Stimulated activated CD4-positive, alpha-beta T cell treated with anti-CD3 and anti-CD28 coated beads, TNF-alpha, amount 100 ng/mL, for 1 hour (primary cell): Measurements from ENCODE around the gene CDKN3.
"Not testable (repeated sequence)": the region's sequence is repeated elsewhere in the genome, so short reads cannot be mapped to it uniquely, and the experiment has no call there.

ENCODE experiments used
- DNase-seq, 3 donors: peaks; one replicate each; pipeline ENCODE4 v3.0.0-alpha.2; 2020; ENCODE audit warnings: low read depth in 3 of 3, low spot score in 1 of 3

CDKN3 gene

DNA sequence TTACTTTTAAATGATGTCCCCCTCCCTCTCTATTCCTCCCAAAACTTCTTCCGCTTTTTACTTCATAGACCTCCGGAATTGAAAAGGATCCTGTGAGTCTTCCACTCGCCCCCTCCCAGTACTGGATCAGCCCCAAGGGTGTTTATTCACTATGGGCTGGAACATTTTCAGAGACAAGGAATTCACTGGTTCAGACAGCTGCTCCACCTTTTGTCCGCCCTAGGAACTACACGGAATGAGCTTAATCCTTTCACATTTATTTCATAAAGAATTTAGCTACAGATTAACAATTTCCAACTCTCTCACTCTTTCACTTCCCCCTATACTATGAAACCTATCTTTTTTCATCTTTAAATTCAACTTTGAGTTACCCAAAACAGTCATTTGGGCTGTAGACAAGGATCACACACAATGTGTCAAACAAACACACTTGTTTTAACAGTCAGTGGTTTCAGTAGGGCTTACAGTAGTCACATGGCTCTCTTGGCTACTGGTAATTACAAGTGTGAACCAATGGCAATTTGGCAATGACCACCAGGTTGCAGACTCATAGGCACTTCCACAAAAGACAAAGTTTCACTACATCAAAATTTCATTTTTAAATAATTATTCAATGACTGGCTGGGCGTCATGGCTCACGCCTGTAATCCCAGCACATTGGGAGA lies 23.8 kb downstream of the CDKN3 start:
- DNase-seq, result no peak

DNA sequence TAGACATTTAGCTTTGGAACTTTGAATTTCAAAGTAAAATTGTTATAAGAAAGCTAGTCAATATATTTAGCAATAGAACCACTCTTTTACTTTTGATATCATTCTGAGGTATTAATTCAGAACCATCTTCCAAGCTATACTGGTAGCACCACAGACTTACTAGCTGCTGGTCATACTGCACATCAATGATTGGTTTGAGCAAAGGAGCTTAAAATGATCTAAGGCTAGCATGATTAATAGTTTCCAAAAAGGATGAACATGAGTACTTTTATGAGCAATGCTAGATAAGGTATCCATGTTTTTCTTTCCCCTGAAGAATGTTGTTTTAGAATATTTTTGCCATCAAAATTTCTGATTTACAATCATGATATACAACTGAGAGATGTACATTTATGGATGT lies 27.2 kb downstream of the CDKN3 start:
- DNase-seq, result no peak

DNA sequence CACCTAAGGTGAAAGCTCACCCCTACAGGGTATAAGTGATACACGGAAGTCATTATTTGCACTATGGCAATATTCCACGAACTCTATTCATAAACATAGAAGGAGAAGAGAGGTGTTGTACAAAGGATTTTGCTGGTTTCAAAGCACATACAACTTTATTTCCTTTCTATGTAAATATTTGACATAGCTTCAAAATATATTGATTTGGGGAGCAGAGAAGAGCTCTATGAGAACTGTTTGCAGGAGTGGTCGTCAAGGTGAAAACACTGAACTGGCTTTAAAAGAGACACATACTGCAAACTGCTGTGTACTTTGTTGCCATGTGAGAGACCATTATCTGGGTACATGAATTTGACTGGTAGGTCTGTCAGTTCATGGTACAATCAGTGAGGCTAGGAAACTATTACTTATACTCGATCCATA lies 27.7 kb downstream of the CDKN3 start:
- no peak for DNase-seq

DNA sequence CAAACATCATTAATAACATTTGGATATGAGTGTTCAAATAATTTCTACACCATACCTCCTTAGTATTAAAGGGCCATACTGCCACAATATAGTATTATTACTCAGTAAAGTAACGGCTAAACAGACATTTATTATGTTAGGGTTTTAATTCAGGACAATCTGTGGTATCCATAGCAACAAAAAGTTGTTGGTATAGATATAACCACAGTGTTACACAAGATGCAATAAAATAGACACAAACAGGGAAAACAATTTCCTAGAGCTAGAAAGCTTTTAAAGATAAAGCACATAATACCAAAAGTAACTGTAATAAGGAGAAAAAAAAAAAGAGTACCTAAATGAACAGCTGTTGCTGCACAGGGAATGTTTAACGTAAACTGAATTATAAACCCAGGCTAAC lies 28.3 kb downstream of the CDKN3 start:
- DNase-seq, result no peak

DNA sequence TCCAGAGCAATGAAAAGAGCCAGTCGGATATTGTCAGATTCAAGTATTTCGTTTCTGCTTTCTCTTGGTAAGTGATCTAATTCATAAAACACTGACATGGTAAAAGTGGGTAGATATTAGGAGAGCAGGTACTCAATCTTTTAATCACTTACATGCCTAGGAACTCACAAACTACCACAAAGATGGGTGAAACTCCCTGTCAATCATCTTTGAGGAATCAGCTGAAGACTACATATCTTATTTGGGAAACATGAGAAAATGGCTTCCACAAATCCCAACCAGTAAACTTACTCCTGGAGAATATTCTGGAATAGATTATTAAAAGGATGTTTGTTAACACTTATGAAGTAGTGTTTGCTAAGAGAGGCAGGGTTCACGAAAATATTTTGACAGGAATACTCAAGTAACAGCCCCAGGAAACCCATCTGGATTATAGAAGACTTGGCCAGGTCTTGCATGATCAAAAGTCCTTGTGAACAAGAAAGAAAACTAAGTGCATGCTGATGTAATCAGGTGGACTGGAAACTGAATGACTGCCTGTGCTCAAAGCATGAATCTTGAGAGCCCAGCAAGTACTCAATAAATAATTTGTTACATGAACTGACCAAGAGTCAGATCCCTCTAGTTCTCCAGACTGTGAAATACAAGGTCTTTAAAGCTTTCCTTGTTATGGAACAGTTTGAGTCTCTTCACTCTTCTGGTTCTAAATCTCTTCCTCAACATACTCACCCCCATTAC lies 28.9 kb downstream of the CDKN3 start:
- DNase-seq, result no peak

DNA sequence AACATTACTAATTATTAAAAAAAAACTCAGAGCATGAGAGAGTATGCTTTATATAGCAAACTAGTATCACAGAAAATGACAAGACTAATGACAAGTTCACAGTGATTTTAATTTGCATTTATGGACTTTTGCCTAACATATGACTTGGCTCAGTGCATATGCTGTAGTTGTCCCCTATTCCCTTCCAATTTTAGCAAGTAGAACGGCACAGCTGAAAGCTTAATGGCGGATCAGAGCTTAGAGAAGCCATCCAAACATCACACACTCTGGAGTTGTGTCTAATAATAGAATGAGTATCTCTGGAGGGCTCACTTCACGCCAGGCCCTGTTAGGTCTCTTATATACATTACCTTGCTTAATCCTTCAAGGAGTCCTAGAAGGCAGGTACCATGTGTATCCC lies 31.1 kb downstream of the CDKN3 start:
- no peak for DNase-seq

DNA sequence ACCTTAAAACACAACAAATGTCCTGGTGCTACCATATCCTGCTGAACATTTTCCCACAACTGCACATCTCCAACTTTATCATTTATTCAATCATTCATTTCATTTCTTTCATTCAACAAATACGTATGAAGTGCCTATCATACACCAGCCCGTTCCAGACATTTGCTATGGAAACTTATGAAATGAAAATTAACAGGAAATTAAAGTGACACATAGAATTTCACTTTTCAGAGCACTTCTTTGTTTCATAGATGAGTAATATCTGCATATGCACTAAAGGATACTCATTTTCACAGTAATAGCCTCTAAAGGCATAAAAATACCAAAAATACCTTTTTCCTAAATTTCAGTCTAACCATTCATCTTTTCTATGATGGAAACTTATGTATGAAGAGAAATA lies 31.7 kb downstream of the CDKN3 start:
- DNase-seq, result no peak

DNA sequence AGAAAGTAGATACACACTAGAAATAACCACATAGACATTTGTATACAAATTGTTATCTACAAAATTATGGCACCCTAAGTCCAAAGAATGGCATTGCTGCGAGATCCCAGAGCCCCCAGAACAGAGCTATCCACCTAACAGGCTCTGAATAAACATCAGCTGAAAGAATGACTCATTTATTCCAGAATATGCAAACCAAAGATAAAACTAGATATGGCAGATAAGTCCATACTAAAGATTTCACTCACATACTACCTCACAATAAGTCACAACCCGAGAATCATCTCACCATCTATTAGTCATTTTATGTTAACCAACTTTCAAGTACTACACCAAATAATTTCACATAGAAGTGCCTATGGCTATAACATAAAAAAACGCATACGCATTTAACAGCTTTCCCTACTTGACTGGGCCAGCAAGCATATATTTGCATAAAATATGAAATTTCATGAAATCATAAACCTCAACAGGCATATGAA lies 38.7 kb downstream of the CDKN3 start:
- DNase-seq, result no peak

DNA sequence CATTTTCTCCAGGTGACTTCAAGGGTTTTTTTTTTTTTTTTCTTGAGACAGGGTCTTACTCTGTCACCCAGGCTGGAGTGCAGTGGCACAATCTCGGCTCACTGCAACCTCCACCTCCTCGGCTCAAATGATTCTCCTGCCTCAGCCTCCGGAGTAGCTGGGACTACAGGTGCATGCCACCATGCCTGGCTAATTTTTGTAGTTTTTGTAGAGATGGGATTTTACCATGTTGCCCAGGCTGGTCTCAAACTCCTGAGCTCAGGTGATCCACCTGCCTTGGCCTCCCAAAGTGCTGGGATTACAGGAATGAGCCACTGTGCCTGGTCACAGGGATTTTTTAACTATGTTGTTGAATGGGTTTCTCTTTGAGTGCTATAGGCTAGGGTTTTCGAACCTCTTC lies 41.1 kb downstream of the CDKN3 start:
- DNase-seq, result not testable (repeated sequence)

DNA sequence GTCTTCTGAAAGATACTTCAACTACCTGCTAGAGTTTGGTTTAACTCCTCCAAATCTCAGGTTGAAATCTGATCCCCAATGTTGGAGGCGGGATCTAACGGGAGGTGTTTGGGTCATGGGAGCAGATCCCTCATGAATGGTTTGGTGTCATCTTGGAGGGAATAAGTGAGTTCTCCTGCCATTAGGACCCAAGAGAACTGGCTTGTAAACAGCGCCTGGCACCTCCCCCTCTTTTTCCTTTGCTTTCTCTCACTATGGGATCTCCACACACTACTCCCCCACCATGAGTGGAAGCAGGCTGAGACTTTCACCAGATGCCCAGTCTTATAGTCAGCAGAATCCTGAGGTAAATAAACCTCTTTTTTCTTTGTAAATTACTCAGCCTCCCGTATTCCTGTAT lies 41.9 kb downstream of the CDKN3 start:
- DNase-seq, result no peak

DNA sequence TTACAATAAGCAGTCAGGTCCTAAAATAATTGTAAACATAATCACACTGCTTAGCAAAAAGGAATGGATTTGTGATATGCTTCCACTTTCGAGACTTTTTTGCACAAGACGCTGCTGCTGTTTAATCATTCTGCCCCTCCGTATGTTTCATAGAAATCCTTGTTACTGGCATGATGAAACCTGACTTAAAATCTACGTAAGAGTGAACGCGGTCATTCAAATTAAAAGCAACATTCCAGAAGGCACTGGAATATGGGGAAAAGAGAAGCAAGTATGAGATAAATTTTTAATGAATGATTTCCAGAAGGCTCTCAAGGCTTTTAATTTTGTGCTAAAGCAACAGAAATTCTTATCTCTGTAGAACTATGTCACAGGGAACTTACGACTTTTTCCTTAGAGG lies 43.2 kb downstream of the CDKN3 start:
- no peak for DNase-seq

DNA sequence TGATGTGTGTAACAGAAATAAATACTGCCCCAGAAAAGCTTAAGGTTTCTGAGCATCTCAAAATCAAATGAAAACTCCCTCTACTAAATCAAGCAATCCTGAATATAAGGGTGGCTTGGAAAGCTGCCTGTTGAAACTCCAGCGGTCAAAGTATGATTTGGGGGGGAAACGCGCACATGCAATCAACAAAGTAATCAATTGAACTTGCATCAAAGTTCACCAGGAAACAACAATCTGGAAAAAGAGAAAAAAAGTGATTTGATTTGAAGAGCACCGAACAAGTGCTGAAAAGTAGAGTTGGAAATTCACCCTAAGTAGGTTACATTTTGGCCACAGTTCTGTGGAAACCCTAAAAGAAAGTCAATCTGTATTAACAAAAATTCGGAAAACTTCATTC lies 43.7 kb downstream of the CDKN3 start:
- no peak for DNase-seq

DNA sequence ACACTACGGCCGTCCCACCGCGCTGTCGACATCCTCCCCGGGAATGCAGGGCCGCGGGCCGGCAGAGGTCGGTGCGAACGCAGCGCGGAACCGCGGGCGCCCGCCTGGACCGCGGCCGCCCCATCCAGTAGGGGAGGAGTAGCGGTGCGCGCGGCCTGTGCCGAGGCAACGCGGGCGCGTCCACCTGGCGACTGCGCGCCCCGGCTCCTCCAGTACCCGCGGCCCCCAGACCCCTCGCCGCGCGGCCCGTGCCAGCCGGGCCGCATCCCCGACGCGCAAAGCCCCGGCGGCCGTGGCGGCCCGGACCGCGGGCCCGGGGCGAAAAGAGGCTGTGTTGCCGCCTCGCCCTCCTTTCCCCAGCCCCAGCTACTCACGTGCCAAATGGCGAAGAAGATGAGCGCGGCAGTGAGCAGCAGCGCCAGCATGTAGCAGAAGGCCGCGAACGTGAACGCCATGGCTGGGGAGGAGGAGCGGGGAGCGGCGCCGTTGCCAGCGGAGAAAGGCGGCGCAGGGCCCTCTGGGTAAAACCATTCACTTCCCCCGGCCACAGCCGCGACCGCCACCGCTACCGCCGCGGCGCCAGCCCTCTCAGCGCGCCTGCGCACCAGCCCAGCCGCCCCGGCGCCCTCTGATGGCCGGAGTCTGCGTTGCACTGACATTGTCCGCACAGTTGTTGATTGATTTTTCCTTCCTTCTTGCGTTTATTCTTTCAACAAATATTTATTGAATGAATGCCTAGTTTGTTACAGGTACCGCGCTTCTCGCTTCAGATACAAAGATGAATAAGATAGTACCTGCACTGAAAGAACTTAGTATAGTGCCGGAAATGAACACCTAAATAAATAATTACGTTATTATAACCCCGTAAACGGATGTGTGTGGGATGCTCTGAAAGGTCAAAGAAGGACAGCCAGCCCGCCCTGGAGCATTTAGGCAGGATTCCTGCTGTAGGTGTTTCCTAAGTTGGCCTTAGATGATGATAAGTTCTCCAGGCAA lies 44.4 kb downstream of the CDKN3 start, which contains the start of gene CNIH1:
Gene CNIH1, minus strand, starts transcription at position 502 of the 996 bp plus-strand sequence. Its CDS starts 47 bp downstream, at position 455.
- peak; percentile 78 to 93 (median 88) for DNase-seq

DNA sequence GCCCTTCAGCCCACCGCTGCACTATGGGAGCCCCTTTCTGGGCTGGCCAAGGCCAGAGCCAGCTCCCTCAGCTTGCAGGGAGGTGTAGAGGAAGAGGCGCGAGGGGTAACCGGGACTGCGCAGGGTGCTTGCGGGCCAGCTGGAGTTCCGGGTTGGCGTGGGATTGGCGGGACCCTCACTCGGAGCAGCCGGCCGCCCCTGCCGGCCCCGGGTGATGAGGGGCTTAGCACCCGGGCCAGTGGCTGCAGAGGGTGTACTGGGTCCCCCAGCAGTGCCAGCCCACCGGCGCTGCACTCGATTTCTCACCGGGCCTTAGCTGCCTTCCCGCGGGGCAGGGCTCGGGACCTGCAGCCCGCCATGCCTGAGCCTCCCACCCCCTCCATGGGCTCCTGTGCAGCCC lies 46.2 kb downstream of the CDKN3 start:
- DNase-seq, result not testable (repeated sequence)

DNA sequence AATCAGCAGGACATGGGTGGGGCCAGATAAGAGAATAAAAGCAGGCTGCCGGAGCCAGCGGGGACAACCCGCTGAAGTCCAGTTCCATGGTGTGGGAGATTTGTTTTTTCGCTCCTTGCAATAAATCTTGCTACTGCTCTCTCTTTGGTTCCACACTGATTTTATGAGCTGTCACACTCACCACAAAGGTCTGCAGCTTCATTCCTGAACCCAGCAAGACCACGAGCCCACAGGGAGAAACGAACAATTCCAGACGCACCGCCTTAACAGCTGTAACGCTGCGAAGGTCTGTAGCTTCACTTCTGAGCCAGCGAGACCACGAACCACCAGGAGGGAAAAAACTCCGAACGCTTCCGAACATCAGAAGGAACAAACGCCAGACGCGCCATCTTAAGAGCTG lies 47.2 kb downstream of the CDKN3 start:
- no peak for DNase-seq

DNA sequence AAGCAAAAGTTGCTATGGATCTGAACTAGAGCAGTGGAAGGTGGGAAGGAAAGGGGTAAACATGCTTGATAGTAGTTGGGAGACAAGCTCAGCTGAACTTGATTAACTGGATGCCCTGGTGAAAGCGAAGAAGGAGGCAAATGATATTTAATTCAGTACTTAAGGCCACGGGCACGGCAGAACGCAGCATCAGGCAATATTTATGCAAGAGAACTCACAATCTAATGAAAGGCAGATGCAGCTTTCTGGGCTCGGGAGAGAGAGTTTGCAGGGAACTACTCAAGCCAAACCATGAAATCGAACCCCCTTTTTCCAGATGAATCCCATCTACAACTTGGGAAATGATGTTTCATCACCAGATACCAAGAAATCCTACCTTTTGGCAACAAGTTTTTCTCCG lies 47.9 kb downstream of the CDKN3 start:
- no peak for DNase-seq

DNA sequence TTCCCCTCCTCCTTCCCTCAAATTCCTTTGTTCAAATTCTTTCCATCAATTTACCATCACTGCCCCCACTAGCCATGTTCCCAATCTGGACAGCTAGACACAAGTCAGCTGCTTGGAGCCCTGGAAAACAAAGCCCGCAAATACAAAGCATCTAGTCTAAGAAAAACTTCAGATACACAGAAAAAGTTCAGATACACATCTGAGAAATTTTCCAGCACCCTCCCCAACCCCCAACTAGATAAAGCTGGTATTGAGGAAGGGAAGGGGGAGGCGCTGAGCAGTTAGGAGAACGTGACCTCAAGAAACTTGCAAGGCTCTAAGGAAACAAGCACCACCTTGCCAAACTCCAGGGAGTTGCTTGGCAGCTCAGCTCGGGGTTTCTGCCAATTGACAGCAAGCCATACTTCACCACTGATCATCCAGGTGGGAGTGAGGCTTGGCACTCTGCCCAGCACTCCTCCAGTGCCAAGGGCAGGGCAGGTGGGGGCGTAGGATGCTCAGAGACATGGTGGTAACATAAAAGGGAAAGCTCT lies 49.4 kb downstream of the CDKN3 start:
- DNase-seq, result no peak

DNA sequence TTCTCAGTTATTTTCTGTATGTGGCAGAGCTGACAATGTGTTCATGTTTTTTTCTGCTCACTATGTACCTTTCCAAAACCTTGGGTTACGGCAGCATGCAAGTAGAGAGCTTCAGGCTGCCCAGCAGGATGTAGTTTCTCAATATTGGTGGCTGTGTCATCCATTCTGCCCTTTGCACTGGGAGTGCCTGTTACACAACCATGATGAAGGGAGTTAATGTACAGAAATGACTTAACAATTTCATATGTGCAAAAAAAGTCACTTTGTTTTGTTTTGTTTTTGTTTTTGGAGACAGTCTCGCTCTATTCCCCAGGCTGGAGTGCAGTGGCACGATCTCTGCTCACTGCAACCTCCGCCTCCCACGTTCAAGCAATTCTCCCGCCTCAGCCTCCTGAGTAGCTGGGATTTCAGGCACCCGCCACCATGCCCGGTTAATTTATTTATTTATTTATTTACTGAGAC lies 50.5 kb downstream of the CDKN3 start:
- no peak for DNase-seq

DNA sequence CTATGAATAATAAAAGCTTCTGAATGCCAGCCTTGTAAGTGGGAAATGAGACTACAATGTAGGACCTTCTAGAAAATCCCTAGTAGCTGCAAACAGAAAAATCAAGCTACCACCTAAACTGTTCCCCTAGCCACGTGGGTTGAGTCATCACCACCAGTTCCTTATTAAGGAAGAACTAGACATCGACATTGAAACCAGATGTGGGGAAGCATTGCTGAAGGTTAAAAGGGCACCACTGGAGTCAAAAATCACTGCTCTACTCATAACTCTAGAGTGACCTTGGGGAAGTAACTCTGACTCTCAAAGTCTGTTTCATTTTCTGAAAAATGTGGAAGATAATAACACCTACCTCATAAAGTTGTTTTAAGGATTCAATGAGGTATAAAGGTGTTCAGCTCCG lies 53.7 kb downstream of the CDKN3 start:
- DNase-seq, result no peak

DNA sequence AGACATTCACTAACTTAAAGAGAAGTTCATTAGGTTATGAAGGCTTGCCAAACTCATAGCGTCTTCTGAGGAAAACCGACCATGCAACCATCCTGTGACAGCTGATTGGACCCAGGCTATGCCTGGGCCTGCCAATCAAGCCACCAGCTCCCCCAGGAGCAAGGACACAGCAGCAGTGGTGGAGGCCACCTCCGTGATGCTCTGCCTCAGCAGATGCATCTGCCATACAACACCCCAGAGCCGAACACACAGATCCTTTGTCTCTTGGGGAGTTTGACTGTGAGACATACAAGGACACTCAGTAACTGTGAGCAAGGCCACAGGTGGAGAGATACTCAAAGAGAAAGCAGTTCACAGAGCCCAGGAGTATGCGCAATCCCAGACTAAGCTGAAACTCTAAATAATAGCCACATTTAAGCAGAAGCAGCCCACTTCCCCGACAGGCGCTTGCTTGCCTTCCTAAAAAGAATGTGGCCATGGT lies 54.4 kb downstream of the CDKN3 start:
- DNase-seq, result no peak

DNA sequence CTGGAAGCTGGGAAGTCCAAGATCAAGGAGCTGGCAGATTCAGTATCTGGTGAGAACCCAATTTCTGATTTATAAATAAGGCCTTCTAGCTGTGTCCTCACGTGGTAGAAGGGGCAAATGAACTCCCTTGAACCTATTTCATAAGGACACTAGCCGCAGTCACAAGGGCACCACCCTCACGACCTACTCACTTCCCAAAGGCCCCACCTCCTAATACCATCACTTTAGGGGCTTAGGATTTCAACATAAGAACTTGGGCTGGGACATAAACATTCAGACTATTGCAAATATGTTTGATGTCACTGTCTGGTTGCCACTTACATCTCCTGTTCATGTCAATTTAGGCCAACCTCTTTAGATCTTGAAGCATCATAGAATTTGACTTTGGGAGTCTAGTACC lies 55.2 kb downstream of the CDKN3 start:
- DNase-seq, result no peak
